Astrocyte (in vitro differentiated cells and primary cell): ENCODE data around the gene PRKAR2B. TPM values are rescaled to one million over a fixed set of nuclear protein-coding genes. Genes with fewer than 3 reads are reported as not detected.

Experiments used
- DNase-seq: peaks from one replicate; pipeline ENCODE4 v3.0.0-alpha.2; 2010; ENCODE audit warnings: low read depth
- FAIRE-seq: peaks from 2 replicates; lab custom pipeline; 2011; peaks lifted over from hg19 to GRCh38; lab: Jason Lieb, UNC
- H2AFZ ChIP-seq: 2 replicates; pipeline ENCODE4 v1.6.0; 2012; ENCODE audit warnings: low read depth, low read length, inconsistent platforms
- H3K27ac ChIP-seq: 2 replicates; pipeline ENCODE4 v1.5.1; 2011; ENCODE audit warnings: low read depth, low read length, inconsistent platforms
- H3K27me3 ChIP-seq: 2 replicates; pipeline ENCODE4 v1.6.0; 2011; ENCODE audit warnings: low read length, inconsistent platforms; ENCODE audit not compliant: insufficient read depth
- H3K36me3 ChIP-seq: 2 replicates; pipeline ENCODE4 v1.5.1; 2011; ENCODE audit warnings: low read length, inconsistent platforms; ENCODE audit not compliant: insufficient read depth
- H3K4me1 ChIP-seq: 2 replicates; pipeline ENCODE4 v1.5.1; 2011; ENCODE audit warnings: low read length, inconsistent platforms; ENCODE audit not compliant: insufficient read depth
- H3K4me2 ChIP-seq: 2 replicates; pipeline ENCODE4 v1.6.0; 2012; ENCODE audit warnings: low read length, inconsistent platforms
- H3K4me3 ChIP-seq: 2 replicates; pipeline ENCODE4 v1.5.1; 2011; ENCODE audit warnings: low read depth, mild to moderate bottlenecking, low read length, inconsistent platforms; ENCODE audit not compliant: insufficient read depth
- H3K79me2 ChIP-seq: 2 replicates; pipeline ENCODE4 v1.6.0; 2012; ENCODE audit warnings: mild to moderate bottlenecking, low read length, inconsistent platforms; ENCODE audit not compliant: insufficient read depth
- H3K9ac ChIP-seq: 2 replicates; pipeline ENCODE4 v1.6.0; 2012; ENCODE audit warnings: mild to moderate bottlenecking, low read length, inconsistent platforms
- H3K9me3 ChIP-seq: 2 replicates; pipeline ENCODE4 v1.5.1; 2012; ENCODE audit warnings: low read depth, mild to moderate bottlenecking, low read length, inconsistent platforms; ENCODE audit not compliant: insufficient read depth
- H4K20me1 ChIP-seq: 2 replicates; pipeline ENCODE4 v1.6.0; 2012; ENCODE audit warnings: low read length, inconsistent platforms; ENCODE audit not compliant: insufficient read depth
- H3K27ac Mint-ChIP-seq: one replicate; pipeline ENCODE4 v1.8.0; 2021; ENCODE audit warnings: mild to moderate bottlenecking, mixed read lengths; ENCODE audit not compliant: unreplicated experiment
- H3K27me3 Mint-ChIP-seq: one replicate; pipeline ENCODE4 v1.8.0; 2021; ENCODE audit warnings: low read depth, mixed read lengths; ENCODE audit not compliant: unreplicated experiment
- H3K36me3 Mint-ChIP-seq: one replicate; pipeline ENCODE4 v1.8.0; 2021; ENCODE audit warnings: low read depth, mixed read lengths; ENCODE audit not compliant: unreplicated experiment
- H3K4me1 Mint-ChIP-seq: one replicate; pipeline ENCODE4 v1.8.0; 2021; ENCODE audit warnings: low read depth, mixed read lengths; ENCODE audit not compliant: unreplicated experiment
- H3K4me3 Mint-ChIP-seq: one replicate; pipeline ENCODE4 v1.8.0; 2021; ENCODE audit warnings: mild to moderate bottlenecking, moderate library complexity, mixed read lengths; ENCODE audit not compliant: unreplicated experiment
- H3K9me3 Mint-ChIP-seq: one replicate; pipeline ENCODE4 v1.8.0; 2021; ENCODE audit warnings: mild to moderate bottlenecking, mixed read lengths; ENCODE audit not compliant: unreplicated experiment
- CTCF ChIP-seq: IDR thresholded peaks from 2 replicates; pipeline ENCODE4 v1.5.1; 2011; ENCODE audit warnings: low read depth, mild to moderate bottlenecking, inconsistent platforms, low read length, moderate library complexity; ENCODE audit not compliant: insufficient read depth
- EZH2 ChIP-seq: IDR thresholded peaks from 2 replicates; pipeline ENCODE4 v1.6.1; 2012; ENCODE audit warnings: mild to moderate bottlenecking, low read length, inconsistent platforms; ENCODE audit not compliant: insufficient read depth
- total RNA-seq: library from RNA; stranded (reverse); gene quantifications from 2 replicates; pipeline ENCODE4 v1.2.1, GENCODE V29; 2021

PRKAR2B gene
- total RNA-seq, 1 donor from 2014 or later, result 7.6 TPM

GRCh38 chr7:107100824-107101223, 56.3 kb downstream of the PRKAR2B start:
- H3K36me3 Mint-ChIP-seq, result no peaks in the 10 kb centered on the region
- H3K4me3 Mint-ChIP-seq, result no peak overlapping the region
- FAIRE-seq, result no peak
- H3K79me2 ChIP-seq, result no peaks in the 10 kb centered on the region
- H3K27me3 Mint-ChIP-seq, result no peaks in the 10 kb centered on the region
- H3K9me3 Mint-ChIP-seq, result peaks cover 8% of the 10 kb centered on the region
- H3K4me1 ChIP-seq, result peaks cover 3% of the 10 kb centered on the region
- no peaks in the 10 kb centered on the region for H3K27me3 ChIP-seq
- no peak overlapping the region for H3K4me3 ChIP-seq
- H3K27ac ChIP-seq, result no peak overlapping the region
- no peak overlapping the region for H3K9ac ChIP-seq
- H3K4me1 Mint-ChIP-seq, result peaks cover 6% of the 10 kb centered on the region
- H2AFZ ChIP-seq, result no peak overlapping the region
- H3K27ac Mint-ChIP-seq, result no peak overlapping the region
- H3K4me2 ChIP-seq, result no peak overlapping the region
- H3K36me3 ChIP-seq, result no peaks in the 10 kb centered on the region
- H4K20me1 ChIP-seq, result no peaks in the 10 kb centered on the region
- TF ChIP-seq CTCF, result no peak
- TF ChIP-seq EZH2, result no peak
- DNase-seq, result no peak
- H3K9me3 ChIP-seq, result no peaks in the 10 kb centered on the region

- Histone ChIP-seq H3K4me1 (peaks cover 3% of the 10 kb centered on the region), H3K4me3 (no peak overlapping the region), H2AFZ (peak overlapping the region; percentile 27), H3K36me3 (no peaks in the 10 kb centered on the region), H3K9me3 (no peaks in the 10 kb centered on the region), H4K20me1 (no peaks in the 10 kb centered on the region), H3K79me2 (no peaks in the 10 kb centered on the region), H3K4me2 (peak overlapping the region; percentile 19), H3K27ac (no peak overlapping the region), H3K9ac (no peak overlapping the region), H3K27me3 (no peaks in the 10 kb centered on the region)
- DNase-seq (peak; percentile 5), FAIRE-seq (no peak)
- no peaks in the 10 kb centered on the region for H3K36me3 Mint-ChIP-seq
- no peak overlapping the region for H3K27ac Mint-ChIP-seq
- TF ChIP-seq CTCF (no peak), EZH2 (no peak)
- peaks cover 11% of the 10 kb centered on the region for H3K4me1 Mint-ChIP-seq
- no peak overlapping the region for H3K4me3 Mint-ChIP-seq
- H3K9me3 Mint-ChIP-seq, result peaks cover 4% of the 10 kb centered on the region
- H3K27me3 Mint-ChIP-seq, result no peaks in the 10 kb centered on the region
Observed at GRCh38 chr7:107103369-107103768, 58.9 kb downstream of the PRKAR2B start.

GRCh38 chr7:107104801-107105200, 60.3 kb downstream of the PRKAR2B start:
- H3K9ac ChIP-seq, result no peak overlapping the region
- Mint-ChIP-seq H3K4me1 (peaks cover 11% of the 10 kb centered on the region), H3K27me3 (no peaks in the 10 kb centered on the region), H3K4me3 (no peak overlapping the region), H3K27ac (no peak overlapping the region), H3K9me3 (peaks cover 4% of the 10 kb centered on the region), H3K36me3 (no peaks in the 10 kb centered on the region)
- FAIRE-seq (no peak), DNase-seq (no peak)
- no peaks in the 10 kb centered on the region for H3K27me3 ChIP-seq
- no peaks in the 10 kb centered on the region for H3K9me3 ChIP-seq
- H3K4me1 ChIP-seq, result peaks cover 3% of the 10 kb centered on the region
- H3K36me3 ChIP-seq, result no peaks in the 10 kb centered on the region
- H4K20me1 ChIP-seq, result no peaks in the 10 kb centered on the region
- no peak overlapping the region for H3K4me2 ChIP-seq
- no peaks in the 10 kb centered on the region for H3K79me2 ChIP-seq
- no peak for TF ChIP-seq CTCF
- TF ChIP-seq EZH2, result no peak
- H3K4me3 ChIP-seq, result no peak overlapping the region
- no peak overlapping the region for H3K27ac ChIP-seq
- no peak overlapping the region for H2AFZ ChIP-seq
